HG02870 (cell line): Measurements from ENCODE around the gene MAD1L1.
A peak's percentile ranks its signal among the peaks of the same experiment; 100 is the strongest.

Experiments
- ATAC-seq: cut with Tn5 transposase; IDR thresholded peaks from one replicate; pipeline ENCODE4 v1.9.1; 2021; ENCODE audit warnings: mild to moderate bottlenecking, moderate library complexity; ENCODE audit not compliant: unreplicated experiment

MAD1L1 gene

DNA sequence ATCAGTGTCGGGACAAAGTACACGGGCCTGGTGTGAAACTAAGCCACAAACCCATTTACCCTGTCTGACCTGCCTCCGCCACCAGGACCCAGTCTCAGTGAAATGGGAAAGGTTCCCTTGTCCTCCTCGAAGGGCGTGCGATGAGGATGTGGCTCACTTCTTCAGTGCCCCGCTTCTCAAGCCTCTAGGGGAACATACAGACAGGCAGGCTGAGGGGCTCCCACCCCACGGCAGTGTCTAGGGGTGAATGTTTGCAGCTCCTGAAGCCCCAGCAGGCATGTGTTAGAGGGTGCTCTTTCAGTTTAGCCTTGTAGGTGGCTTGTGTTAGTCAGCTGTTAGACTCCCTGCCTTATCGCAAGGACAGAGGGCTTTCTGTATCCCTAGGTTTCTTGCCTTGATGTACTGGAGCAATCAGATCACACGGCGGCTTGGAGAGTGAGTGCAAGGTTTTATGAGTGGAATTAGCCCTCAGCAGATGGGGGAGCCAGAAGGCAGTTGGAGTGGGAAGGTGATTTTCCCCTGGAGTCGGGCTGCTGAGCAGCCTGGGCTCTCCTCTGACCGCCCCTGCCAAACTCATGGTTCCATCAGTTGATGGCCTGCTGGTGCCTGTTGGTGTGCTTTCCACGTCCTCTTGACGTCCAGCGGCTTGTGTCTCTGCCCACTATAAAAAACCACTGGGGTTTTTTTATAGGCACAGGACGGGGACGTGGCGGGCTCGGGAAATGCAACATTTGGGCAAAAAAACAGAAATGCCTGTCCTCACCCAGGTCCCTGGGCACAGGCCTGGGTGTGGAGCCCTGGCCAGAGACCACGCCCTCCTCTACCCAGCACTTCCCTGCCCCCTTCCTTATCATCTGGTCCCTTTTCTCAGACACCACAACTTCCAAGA lies 10.0 kb upstream of the MAD1L1 start:
- ATAC-seq = no peak

DNA sequence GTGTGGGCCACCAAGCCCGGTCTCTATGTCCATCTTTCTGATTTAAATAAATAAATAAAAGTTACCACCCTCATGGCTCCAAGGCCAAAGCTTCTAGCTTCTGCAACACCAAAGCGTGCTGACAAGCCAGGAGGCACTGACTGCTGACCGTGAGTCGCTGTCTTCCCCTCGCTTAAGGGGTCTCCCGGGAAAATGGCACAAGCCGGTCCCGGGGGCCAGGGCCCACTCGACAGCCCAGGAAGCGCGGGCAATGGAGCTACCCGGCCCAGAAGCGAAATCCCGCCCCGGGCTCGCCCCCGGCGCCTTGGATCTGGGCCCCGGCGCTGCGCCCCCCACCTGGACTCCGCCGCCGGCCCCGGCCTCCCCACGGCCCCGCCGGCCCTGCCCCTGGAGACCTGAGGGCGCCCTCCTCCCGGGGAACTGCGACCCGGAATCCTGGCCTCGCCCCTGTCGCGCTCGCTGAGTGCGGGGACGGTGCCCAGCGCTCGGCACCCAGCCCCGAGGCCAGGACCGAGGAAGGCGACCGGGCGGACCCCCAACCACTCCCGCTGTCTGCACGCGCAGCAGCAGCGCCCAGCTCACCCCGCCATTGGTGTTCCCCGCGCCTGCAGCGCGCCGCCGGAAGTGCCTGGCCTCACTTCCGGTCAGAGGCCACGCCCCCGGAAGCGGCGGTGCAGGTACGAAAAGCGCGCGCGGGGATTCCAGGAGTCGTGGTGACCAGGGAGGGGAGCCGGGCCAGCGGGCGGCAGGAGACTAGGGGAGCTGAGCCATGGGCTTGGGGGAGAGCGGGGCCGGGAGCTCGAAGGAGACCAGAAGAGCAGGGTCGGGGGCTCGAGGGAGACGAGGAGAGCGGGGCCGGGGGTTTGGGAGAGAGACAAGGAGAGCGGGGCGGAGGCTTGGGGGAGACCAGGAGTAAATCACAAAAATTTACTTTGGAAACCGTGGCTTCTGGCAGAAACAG lies 9.1 kb upstream of the MAD1L1 start, which contains the start of the genes MRM2 and NUDT1:
TSS of gene MRM2 (minus strand) at position 626 of the 961 bp plus-strand sequence. CDS start at position 590, 36 bp downstream.
TSS of gene NUDT1 (plus strand) at position 647 of the 961 bp plus-strand sequence. CDS start 2,349 bp downstream, outside the sequence.
- peak; percentile 57 for ATAC-seq

DNA sequence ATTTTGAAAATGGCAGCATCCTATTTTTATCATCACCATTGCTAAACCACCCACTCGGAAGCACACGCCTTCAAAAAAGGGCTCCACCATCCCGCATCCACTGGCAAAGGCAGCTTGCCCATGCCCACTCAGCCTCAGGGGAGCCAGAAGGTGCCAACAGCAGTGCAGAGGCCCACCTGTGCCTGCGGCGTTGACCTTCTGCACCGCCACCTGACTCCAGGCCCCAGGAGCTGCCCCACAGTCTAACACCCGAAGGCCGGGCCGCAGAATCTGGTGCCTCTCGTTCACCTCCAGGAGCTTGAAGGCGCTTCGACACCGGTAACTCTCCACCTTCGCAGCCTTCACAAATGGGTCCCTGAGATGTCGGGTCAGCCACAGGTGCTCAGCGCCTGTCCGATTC lies 6.5 kb upstream of the MAD1L1 start:
- ATAC-seq = no peak

DNA sequence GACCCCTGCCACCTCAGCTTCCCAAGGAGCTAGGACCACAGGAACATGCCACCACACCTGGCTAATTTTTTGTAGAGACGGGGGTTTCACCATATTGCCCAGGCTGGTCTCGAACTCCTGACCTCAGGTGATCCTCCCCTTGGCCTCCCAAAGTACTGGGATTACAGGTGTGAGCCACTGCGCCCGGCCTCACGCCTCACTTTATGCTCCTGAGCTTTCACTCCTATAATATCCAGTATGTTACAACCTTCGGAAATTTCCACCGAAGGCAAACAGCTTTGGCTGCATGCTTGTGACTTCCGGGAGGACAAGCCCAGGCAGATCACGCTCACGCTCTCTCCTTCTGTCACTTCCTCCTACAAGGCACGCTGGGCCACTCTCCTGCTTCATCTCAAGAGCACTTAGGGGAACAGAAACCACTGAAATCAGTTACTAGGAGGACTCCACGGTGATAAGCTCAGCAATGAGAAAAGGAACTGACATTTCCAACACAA lies 4.4 kb upstream of the MAD1L1 start:
- peak; percentile 70 for ATAC-seq

DNA sequence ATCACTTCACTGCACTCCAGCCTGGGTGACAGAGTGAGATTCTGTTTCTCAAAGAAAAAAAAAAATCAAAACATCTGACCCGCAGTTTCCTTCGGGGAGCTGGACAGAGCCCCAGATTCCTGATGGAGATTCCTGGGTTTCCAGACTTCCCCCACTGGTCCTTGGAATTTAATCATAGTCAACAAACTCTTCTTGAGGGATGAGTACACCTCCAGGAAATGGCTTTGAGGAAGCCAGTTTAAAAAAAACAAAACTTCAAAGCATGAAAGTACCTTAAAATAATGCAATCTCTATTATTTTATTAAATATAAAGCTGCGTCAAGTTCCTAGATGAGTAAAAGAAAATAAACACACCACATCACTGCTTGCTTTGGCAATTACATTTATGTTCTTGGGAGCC lies 1.2 kb upstream of the MAD1L1 start:
- ATAC-seq = no peak

DNA sequence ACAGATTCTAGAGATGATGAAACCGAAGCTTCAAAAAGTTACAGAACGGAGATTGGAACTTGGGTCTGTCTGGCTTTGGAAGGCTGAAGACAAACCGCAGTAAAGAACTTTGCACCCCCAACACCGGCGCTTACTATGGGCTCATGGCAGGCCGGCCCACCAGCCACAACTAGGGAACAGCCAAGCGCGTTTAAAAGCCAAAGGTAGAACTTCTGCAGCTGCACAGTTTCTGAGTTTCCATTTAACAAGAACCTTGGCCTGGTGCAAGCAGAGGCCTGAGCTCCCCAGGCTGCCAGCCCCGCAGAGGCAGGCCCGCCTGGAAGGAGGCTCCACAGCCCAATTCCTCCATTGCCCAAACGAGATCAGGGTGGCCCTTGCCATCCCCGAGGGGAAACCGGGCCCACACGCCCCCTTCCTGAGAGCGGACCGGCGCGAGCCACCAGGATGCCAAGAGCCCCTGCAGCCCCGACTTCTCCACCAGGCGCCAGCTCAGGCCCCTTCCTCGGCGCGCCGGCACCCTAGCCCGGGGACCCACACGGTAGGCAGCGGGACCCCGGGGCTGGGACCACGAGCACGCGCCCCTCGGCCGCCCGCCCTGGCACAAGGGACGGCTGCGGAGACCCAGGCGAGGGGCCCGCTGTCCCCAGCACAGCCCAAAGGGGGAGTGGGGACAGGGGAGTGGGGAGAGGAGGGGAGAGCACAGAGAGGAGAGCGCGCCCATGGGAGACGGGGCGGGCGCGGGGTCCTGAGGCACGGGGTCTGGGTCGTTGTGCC lies 566 bp downstream of the MAD1L1 start:
- ATAC-seq = peak; percentile 27

DNA sequence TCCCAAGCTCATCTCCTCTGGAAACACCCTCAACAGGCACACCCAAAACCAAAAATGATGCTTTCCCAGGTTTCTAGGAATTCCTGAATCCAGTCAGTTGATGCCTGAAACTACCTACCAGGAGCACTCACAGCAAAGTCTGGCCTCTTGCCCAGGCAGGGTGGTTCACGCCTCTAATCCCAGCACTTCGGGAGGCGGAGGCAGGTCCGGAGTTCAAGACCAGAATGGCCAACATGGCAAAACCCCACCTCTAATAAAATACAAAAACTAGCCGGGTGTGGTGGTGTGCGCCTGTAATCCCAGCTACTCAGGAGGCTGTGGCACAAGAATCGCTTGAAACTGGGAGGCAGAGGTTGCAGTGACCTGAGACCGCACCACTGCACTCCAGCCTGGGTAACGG lies 1.9 kb downstream of the MAD1L1 start:
- no peak for ATAC-seq

DNA sequence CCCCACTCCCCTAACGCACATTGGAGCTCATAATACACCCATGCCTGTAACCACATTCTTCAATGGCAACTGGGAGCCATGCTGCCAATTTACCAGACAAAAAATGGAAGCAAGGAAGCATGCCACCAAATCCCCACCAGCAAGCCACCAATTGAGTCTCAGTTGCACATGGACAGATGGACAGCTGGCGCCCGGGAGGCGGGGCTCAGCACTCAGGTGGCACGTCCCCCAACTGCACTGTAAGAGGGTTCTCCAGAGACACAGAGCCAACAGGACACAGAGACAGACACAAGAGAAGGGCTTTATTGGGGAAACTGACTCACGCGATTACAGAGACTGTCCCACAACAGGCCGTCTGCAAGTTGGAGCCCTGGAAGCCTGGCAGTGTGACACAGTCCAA lies 2.5 kb downstream of the MAD1L1 start:
- ATAC-seq = no peak

DNA sequence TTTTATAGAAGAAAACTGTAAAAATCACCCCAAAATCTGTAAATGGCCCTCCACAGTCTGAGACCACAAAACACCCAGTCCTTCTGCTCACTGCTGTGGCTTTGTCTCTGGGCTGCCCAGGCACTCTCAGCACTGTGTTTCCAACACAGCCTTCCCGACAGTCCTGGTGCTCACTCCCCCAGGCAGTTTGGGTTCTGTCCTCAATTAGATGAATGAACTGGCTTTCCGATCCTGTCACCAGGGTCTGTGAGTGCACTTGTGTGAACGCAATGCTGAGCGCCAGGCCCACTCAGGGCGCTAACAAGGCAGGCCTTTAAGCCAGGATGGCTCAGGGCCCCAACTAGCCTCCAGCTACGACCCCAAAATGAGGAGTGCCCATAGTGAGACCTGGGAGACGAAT lies 3.3 kb downstream of the MAD1L1 start:
- ATAC-seq = no peak

DNA sequence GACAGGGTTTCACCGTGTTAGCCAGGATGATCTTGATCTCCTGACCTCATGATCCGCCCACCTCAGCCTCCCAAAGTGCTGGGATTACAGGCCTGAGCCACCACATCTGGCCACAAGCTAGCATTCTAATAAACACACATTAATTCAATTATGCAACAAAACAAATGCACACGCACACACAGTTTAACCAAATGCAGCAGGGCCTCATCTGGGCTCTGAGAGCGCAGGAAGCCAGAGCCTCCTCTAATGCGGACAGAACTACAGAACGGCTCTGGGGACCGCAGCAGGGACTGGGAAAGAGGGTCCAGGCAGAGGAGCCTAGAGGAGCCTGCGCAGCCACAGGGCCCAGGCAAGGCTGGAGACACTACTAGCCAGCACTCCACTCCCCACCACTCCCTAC lies 3.8 kb downstream of the MAD1L1 start:
- ATAC-seq = no peak

DNA sequence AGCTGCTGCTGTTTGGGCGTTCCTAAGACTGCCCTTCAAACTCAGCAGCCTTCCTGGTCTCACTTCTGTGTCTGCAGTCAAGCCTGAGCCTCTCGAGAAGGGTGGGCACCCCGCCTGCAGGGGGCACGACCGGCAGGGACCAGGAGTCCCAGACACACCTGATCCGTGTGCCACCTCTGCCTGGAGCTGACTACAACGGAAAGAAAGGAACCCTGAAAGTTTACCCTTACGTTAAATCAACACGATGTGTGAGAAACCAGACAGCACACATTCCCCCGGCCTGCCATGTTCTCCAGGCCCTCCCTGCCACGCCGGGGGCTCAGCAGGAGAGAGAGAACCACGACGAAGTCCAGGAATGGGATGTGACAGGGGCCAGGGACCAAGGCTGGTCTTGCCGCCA lies 5.0 kb downstream of the MAD1L1 start:
- ATAC-seq = no peak

DNA sequence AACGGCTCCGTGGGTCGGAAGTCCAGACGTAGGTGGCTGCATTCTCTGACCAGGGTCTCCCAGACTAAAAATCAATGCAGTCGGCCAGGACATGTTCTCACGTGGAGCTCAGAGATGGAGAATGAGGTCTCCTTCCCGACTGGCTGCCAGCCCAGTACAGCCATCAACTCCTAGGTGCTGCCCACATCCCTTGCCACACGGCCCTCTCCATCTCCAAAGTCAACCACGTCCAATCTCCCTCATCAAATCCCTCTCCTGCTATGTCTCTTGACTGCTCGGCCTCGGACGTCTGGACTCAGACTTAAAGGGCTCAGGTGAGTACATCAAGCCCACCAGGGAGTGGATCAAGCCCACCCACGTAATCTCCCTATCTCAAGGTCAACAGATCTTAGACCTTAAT lies 6.9 kb downstream of the MAD1L1 start:
- ATAC-seq = no peak

DNA sequence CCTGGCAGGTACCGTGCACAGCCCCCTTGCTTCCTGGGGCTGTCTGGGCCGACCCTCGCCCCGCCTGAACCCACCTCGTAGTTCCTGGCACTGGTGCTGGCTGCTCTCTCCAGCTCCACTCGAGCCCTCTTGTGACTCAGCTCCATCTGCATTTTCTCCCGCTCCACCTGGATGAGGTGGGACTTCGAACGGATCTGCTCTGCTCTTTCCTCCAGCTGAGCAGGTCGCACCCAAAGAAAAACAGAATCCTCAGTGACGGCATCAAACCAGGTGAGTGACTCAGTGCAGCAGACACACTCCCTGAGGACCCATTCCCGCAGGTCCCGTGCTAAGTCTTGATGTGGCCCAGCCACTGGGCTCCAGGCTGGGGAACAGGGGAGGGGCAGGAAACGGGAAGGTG lies 7.4 kb downstream of the MAD1L1 start:
- ATAC-seq = no peak

DNA sequence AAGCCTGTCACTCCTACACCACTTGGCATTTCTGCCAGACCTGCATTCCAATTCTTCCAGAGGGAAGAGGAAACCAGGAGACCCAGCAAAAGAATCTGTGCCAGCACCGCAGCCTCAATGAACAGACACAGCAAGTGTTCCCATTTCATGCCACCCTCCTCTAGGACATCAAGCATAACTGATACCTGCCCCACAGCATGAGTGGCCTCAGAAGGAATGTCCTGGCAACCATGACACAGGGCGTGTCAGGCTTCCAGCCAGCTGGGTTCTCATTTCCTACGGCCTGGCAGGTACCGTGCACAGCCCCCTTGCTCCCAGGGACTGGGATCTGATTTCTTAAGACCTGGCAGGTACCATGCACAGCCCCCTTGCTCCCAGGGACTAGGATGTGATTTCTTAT lies 7.8 kb downstream of the MAD1L1 start:
- no peak for ATAC-seq

DNA sequence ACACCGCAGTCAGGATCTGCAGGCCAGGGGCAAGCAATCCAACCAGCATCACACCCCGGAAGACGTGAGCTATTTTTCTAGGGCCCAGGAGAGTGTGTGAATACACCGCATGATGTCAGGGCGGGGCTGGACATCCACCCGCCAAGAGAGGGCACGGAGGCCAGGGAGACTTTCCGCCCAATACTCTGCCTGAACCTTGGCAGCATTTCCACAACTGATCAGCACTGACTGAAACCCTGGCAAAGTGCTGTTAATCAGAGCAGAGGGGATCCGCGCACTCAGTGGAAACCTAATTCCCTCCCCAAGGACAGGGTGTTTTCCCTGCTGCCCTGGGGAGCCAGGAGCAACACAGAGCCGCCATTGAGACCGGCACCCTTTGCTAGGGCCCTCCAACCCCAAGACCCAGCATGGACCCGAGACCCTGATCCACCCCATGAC lies 8.2 kb downstream of the MAD1L1 start:
- no peak for ATAC-seq

DNA sequence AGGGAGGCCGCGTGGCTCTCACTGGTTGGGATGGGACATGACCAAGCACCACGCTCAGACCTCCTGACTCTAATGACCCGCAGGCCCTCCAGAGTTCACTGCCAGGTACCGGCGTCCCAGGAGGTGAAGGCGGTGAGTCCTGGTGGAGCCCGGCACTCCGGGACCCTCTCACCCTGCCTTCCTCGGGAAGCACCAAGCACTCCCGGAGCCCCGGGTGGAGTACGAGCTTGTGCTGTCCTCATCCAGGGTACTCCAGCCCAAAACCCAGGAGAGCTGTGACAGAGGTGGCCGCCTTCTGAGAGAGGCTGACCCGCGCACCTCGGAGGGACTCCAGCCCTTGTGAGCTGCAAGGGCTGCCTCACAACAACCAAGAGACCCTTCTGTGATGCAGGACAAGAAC lies 9.4 kb downstream of the MAD1L1 start:
- ATAC-seq = no peak

DNA sequence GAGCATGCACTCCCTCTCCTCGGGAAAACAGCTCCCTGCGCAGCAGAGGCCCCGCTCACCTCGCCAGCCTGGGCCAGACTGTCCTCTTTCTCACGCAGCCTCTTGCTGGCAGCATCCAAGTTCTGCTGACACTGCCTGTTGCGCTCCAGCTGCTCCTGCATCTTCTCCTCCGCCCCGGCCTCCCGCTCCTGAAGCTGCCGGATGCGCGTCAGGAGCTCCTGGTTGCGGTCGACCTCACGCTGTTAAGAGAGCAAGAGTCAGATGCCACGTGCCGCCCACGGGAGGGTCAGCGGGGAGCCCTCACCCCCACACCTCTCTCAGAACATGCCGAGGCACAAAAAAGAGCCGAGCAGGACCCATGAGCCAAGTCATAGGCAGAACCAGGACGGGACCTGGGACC lies 10.2 kb downstream of the MAD1L1 start:
- no peak for ATAC-seq

DNA sequence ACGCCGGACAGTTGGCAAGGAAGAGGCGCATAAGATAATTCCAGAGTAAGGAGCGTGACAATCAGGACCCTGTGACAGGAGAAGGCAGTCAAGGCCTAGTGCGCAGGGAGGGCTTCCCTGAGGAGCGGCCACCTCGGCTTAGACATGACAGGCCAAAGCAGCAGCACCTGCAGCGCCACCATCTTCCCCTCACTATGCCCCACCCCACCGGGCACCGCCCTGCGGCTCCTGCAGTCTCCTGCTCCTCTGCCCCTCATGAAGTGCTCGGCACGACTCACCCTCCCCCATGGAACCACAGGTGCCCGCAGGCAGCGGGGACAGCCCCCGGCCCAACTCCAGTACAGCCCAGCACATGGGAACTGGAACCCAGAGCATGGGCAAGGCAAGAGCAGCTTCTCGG lies 11.8 kb downstream of the MAD1L1 start:
- no peak for ATAC-seq

DNA sequence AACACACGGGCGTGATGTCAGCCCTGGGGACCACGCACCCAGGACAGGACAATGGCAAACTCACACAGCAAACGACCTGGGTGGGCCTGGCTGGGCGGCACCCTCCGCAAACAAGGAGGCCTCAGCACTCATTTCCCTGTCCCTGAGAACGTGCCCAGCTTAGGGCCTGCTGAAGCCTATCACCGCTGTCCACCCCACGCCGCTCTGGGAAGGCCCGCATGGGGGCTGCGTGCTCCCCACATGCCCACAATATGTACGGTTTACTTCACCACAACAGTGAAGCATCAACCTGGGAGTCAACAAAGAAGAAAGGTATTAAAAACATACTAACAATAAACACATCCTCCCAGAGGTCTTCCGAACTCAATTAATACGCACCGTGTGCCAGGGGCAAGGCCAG lies 12.2 kb downstream of the MAD1L1 start:
- no peak for ATAC-seq

DNA sequence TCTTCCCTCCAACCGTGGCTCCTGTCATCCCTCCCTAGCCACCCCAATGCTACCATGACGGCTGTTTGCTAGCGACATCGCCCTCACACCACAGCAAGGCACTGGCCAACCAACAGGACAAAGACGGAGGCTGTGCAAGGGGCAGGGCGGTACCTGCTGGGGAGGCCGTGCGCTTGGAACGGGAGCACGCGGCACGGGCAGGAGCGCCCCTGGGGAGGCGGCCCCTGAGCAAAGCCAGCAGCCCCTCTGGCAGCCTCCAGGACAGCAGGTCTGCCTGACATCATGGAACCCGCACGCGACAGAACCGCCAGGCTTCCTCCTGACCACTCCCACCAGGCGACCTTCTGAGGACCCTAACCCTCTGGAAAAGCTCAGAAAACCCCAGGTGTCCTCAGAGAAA lies 12.7 kb downstream of the MAD1L1 start:
- ATAC-seq = no peak

DNA sequence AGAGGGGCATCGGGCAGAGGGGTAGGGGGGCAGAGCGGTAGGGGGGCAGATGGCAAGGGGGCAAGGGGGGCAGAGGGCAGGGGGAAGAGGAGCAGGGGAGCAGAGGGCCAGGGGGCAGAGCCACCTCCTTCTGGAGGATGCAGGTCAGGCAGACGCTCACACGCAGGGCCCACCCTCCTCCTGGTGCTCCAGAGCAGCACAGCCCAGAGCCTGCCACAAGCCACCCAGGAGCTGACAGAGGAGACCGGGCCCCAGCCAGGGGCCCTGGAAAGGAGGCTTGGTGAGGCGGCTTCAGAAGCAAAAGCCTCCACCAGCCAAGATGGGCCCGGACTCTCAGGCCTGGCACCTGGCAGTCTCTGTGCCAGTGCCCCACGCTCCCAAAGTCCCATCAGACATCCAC lies 13.1 kb downstream of the MAD1L1 start:
- no peak for ATAC-seq
